ENCODE data around the gene MYO18A.
"Not testable (repeated sequence)": the region's sequence is repeated elsewhere in the genome, so short reads cannot be mapped to it uniquely, and the experiment has no call there.

Gene MYO18A

GRCh38 chr17:29207975-29208374, 27.8 kb upstream of the MYO18A start:
- Mint-ChIP-seq H3K4me3 (no peak overlapping the region), H3K27me3 (peaks cover 6% of the 10 kb centered on the region), H3K9me3 (no peaks in the 10 kb centered on the region), H3K27ac (no peak overlapping the region), H3K36me3 (no peaks in the 10 kb centered on the region), H3K4me1 (no peaks in the 10 kb centered on the region)

- H3K27ac Mint-ChIP-seq = no peak overlapping the region
Observed at GRCh38 chr17:29205047-29205446, 24.8 kb upstream of the MYO18A start.

GRCh38 chr17:29204068-29204804, 24.0 kb upstream of the MYO18A start:
- H3K4me3 Mint-ChIP-seq, H3K9me3 Mint-ChIP-seq, H3K36me3 Mint-ChIP-seq, H3K27me3 Mint-ChIP-seq, H3K27ac Mint-ChIP-seq, H3K4me1 Mint-ChIP-seq: not testable (repeated sequence)

More at GRCh38 chr17:29205047-29205446, 24.8 kb upstream of the MYO18A start:
- Mint-ChIP-seq H3K36me3 (no peaks in the 10 kb centered on the region), H3K4me3 (no peak overlapping the region), H3K27me3 (peaks cover 7% of the 10 kb centered on the region), H3K4me1 (no peaks in the 10 kb centered on the region), H3K9me3 (no peaks in the 10 kb centered on the region)

DNA sequence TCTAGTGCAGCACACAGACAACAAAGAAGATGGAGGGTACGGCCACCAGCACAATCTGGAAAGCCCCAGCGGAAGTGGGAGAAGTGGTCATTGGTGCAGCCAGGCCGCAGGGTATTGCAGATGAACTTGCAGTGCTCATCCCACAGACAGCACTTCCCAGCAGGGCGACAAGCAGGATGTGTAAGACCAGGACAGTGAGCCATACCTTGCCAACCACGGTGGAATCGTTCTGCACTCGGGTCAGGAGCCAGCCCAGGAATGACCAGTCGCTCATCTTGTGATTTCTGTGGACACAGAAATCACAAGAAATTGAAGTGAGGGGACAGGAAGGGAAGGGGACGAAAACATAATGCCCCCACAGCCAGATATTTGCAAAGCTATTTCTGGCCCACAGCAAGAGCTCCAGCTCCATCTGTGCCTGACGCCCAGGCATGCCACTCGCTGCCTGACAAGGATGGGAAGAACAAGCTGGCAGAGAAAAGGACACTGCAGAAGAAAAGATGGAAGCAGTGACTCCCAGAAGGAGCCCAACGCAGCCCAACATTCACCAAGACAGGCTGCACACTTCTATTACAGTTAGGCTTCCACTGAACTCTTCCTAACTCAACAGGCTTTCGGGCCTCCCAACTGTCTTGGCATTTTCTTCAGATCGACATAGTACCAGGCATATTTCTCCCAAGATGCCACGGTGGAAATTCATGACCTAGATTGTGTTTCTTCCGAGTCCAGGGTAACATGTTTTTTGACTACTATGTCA, 17.5 kb upstream of the MYO18A start:
- Mint-ChIP-seq H3K9me3 (no peaks in the 10 kb centered on the region), H3K4me3 (no peak overlapping the region), H3K27ac (no peak overlapping the region), H3K4me1 (no peaks in the 10 kb centered on the region), H3K36me3 (no peaks in the 10 kb centered on the region), H3K27me3 (peaks cover 2% of the 10 kb centered on the region)

- H3K4me3 Mint-ChIP-seq = no peak overlapping the region
- no peaks in the 10 kb centered on the region for H3K4me1 Mint-ChIP-seq
- H3K9me3 Mint-ChIP-seq = no peaks in the 10 kb centered on the region
- H3K36me3 Mint-ChIP-seq = no peaks in the 10 kb centered on the region
- H3K27me3 Mint-ChIP-seq = peaks cover 6% of the 10 kb centered on the region
- H3K27ac Mint-ChIP-seq = no peak overlapping the region
Observed at GRCh38 chr17:29196769-29197515, 16.7 kb upstream of the MYO18A start.

DNA sequence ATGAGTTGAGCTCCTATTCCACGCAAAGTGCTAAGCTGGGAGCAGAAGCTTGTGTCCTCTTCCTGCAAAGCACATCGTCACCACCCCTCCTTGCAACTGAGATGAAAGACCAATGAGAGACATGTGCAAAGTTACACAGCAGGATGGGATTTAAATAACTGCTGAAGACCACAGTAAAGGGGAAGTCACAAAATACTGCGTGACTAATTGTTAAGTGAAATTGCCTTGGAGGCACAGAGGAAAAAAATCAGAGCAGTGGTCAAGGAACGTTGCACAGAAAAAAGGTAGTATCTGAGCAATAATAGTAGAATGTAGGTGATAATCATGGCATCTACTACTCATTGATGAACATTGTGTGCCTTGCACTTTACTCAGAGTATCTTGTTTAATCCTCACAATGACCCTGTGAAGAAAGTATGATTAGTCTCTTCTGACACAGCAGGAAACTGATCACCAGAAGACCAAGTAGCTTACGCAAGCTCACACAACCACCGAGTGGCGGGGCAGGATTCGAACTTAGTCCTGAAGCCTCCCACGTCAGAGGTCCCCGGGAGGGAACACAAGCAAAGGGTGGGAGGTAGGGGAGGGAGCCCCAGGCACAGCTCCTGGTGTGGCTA, 15.4 kb upstream of the MYO18A start:
- H3K4me1 Mint-ChIP-seq = no peaks in the 10 kb centered on the region
- no peaks in the 10 kb centered on the region for H3K36me3 Mint-ChIP-seq
- H3K9me3 Mint-ChIP-seq = no peaks in the 10 kb centered on the region
- H3K4me3 Mint-ChIP-seq = no peak overlapping the region
- H3K27me3 Mint-ChIP-seq = peaks cover 6% of the 10 kb centered on the region
- no peak overlapping the region for H3K27ac Mint-ChIP-seq

- Mint-ChIP-seq H3K27me3 (peaks cover 6% of the 10 kb centered on the region), H3K27ac (no peak overlapping the region), H3K36me3 (no peaks in the 10 kb centered on the region), H3K4me3 (no peak overlapping the region), H3K9me3 (no peaks in the 10 kb centered on the region), H3K4me1 (no peaks in the 10 kb centered on the region)
Observed at GRCh38 chr17:29194669-29195068, 14.5 kb upstream of the MYO18A start.

- H3K27ac Mint-ChIP-seq = no peak overlapping the region
- H3K9me3 Mint-ChIP-seq = no peaks in the 10 kb centered on the region
- H3K27me3 Mint-ChIP-seq = peaks cover 8% of the 10 kb centered on the region
- H3K4me1 Mint-ChIP-seq = no peaks in the 10 kb centered on the region
- H3K36me3 Mint-ChIP-seq = no peaks in the 10 kb centered on the region
- no peak overlapping the region for H3K4me3 Mint-ChIP-seq
Observed at GRCh38 chr17:29193146-29193545, 12.9 kb upstream of the MYO18A start.

GRCh38 chr17:29190592-29191207, 10.5 kb upstream of the MYO18A start:
- Mint-ChIP-seq H3K27ac (no peak overlapping the region), H3K27me3 (peaks cover 8% of the 10 kb centered on the region), H3K4me1 (no peaks in the 10 kb centered on the region), H3K4me3 (no peak overlapping the region), H3K9me3 (no peaks in the 10 kb centered on the region), H3K36me3 (no peaks in the 10 kb centered on the region)

GRCh38 chr17:29190039-29190438, 9.8 kb upstream of the MYO18A start:
- peaks cover 8% of the 10 kb centered on the region for H3K27me3 Mint-ChIP-seq
- H3K4me3 Mint-ChIP-seq = no peak overlapping the region
- H3K9me3 Mint-ChIP-seq = no peaks in the 10 kb centered on the region
- no peaks in the 10 kb centered on the region for H3K36me3 Mint-ChIP-seq
- no peaks in the 10 kb centered on the region for H3K4me1 Mint-ChIP-seq
- no peak overlapping the region for H3K27ac Mint-ChIP-seq

DNA sequence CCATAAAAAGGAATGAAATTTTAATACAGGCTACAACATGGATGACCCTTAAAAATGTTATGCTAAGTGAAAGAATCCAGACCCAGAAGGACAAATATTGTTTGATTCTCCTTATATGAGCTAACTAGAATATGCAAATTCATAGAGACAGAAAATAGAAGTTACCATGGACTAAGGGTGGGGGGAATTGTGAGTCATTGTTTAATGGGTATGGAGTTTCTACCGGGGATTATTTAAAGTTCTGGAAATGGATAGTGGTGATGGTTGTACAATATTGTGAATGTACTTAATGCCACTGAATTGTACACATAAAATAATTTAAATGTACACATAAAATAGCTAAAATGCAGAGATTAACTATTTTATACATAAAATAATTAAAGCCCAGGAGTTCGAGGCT, 9.2 kb upstream of the MYO18A start:
- H3K27me3 Mint-ChIP-seq = peaks cover 8% of the 10 kb centered on the region
- no peak overlapping the region for H3K4me3 Mint-ChIP-seq
- no peak overlapping the region for H3K27ac Mint-ChIP-seq
- H3K9me3 Mint-ChIP-seq = no peaks in the 10 kb centered on the region
- no peaks in the 10 kb centered on the region for H3K36me3 Mint-ChIP-seq
- no peaks in the 10 kb centered on the region for H3K4me1 Mint-ChIP-seq

- no peak overlapping the region for H3K27ac Mint-ChIP-seq
- H3K27me3 Mint-ChIP-seq = no peaks in the 10 kb centered on the region
- no peak overlapping the region for H3K4me3 Mint-ChIP-seq
- H3K9me3 Mint-ChIP-seq = no peaks in the 10 kb centered on the region
- peaks cover 11% of the 10 kb centered on the region for H3K4me1 Mint-ChIP-seq
- H3K36me3 Mint-ChIP-seq = no peaks in the 10 kb centered on the region
Observed at GRCh38 chr17:29181226-29181625, 1.0 kb upstream of the MYO18A start.

- no peak overlapping the region for H3K27ac Mint-ChIP-seq
- H3K36me3 Mint-ChIP-seq = no peaks in the 10 kb centered on the region
- H3K9me3 Mint-ChIP-seq = no peaks in the 10 kb centered on the region
- H3K4me3 Mint-ChIP-seq = peak overlapping the region; percentile 33
- H3K27me3 Mint-ChIP-seq = no peaks in the 10 kb centered on the region
- H3K4me1 Mint-ChIP-seq = peaks cover 15% of the 10 kb centered on the region
Observed at GRCh38 chr17:29180788-29181160, 576 bp upstream of the MYO18A start.

GRCh38 chr17:29179232-29180033, 765 bp downstream of the MYO18A start:
- Mint-ChIP-seq H3K4me3 (peak overlapping the region; percentile 62), H3K4me1 (peaks cover 15% of the 10 kb centered on the region), H3K27ac (no peak overlapping the region), H3K27me3 (no peaks in the 10 kb centered on the region), H3K36me3 (no peaks in the 10 kb centered on the region), H3K9me3 (no peaks in the 10 kb centered on the region)

Measured in activated naive CD4-positive, alpha-beta T cell treated with anti-CD3 and anti-CD28 coated beads, Interleukin-2, amount 50 U/mL, for 24 hours (primary cell).